ENCODE measurements around the gene RNPEPL1.

Gene RNPEPL1

DNA sequence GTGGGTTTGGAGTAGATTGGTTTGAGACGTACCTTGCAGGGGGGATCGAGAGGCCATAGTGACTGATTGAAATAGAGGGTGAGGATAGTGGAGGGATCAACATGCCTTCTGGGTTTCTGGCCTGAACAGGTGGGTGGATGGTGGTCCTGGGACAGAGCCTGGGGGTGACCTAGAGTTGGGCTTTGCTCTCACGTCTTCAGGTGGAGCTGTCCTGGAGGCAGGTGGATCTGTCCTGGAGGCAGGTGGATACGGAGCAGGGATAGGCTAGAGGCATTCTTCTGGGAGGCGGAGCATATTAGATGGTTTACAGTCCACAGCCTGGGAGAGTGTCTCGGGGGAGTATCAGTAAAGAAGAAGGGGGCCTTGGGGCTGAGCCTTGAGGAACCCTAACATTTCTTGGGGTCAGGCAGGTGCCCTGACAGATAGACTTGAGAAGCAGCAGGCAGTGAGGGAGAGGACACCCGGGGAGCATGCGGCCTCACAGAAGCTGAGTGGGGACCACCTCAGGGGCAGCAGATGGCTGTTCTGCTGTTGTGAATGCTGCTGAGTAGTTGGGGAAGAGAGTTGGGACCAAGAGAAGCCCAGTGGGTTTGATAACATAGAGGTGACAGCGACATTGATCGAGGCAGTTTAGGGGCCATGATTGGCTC, 19.8 kb downstream of the RNPEPL1 start:
- no peak for DNase-seq (ENCODE audit: low read depth)
- TF ChIP-seq CTCF (IDR thresholded peaks at IDR 0.05; ENCODE audit: low read depth, low read length, missing control alignments): no peak
- peak overlapping the region; percentile 65 for H3K4me3 ChIP-seq (ENCODE audit: low read depth, low read length)
- in situ Hi-C loops (cut with HindIII; ENCODE audit: low sequenced_read_pairs): no loop called here

- in situ Hi-C loops (cut with HindIII; ENCODE audit: low sequenced_read_pairs): no loop called here
- no peak for TF ChIP-seq CTCF (IDR thresholded peaks at IDR 0.05; ENCODE audit: low read depth, low read length, missing control alignments)
- no peak for DNase-seq (ENCODE audit: low read depth)
- no peak overlapping the region for H3K4me3 ChIP-seq (ENCODE audit: low read depth, low read length)
These were observed 20.4 kb downstream of the RNPEPL1 start for GRCh38 chr2:240588669-240589068.

- no peak for TF ChIP-seq CTCF (IDR thresholded peaks at IDR 0.05; ENCODE audit: low read depth, low read length, missing control alignments)
- DNase-seq (ENCODE audit: low read depth): no peak
- H3K4me3 ChIP-seq (ENCODE audit: low read depth, low read length): no peak overlapping the region
- in situ Hi-C loops (cut with HindIII; ENCODE audit: low sequenced_read_pairs): no loop called here
These were observed 21.1 kb downstream of the RNPEPL1 start for GRCh38 chr2:240589375-240589774.

DNA sequence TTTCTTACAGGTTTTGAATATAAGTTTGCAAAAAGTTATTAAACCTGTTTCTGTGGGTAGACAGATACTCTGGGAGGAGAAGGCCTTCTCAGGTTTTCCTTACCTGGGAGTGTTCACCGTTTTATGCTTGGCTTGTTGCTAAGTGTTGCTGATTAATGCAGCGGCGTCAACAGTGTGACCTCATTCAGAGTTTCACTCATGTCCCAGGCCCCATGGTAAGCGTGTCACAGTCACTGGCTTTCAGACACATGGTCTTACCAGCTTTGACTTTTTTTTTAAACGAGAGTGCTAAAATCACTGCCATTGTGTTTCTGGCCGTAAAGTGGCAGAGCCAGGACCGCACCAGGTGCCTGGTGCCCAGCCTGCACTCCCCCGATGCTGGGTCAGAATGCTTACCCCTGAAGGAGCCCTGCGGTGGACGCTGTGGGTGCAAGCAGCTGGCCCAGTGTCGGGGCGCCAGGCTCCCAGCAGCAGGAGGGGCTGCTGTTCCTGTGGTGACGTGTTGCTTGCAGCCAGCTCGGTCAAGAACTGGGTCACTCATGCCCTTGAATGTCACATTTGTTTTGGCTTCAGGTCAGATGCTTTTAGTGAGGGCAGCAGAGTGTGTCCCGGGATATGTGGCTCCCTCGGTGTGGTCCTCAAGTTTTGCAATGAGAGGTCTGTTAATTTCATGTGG, 21.7 kb downstream of the RNPEPL1 start:
- in situ Hi-C loops (cut with HindIII; ENCODE audit: low sequenced_read_pairs): no loop called here
- DNase-seq (ENCODE audit: low read depth): no peak
- no peak overlapping the region for H3K4me3 ChIP-seq (ENCODE audit: low read depth, low read length)
- TF ChIP-seq CTCF (IDR thresholded peaks at IDR 0.05; ENCODE audit: low read depth, low read length, missing control alignments): no peak

DNA sequence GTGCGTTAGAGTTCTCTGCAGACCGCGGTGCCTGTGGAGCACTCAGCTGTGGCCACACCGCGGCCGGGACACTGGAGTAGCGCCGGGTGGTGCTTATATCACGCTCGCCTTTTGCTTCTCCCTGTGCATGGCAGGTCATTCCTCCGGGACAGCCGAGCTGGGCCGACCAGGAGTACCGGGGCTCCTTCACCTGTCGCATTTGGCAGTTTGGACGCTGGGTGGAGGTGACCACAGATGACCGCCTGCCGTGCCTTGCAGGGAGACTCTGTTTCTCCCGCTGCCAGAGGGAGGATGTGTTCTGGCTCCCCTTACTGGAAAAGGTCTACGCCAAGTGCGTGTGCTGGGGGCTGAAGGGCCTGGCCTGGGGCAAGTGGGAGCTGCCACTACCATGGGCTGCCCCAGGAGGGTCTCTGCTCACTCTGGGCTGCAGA, 22.4 kb downstream of the RNPEPL1 start:
- in situ Hi-C loops (cut with HindIII; ENCODE audit: low sequenced_read_pairs): no loop called here
- TF ChIP-seq CTCF (IDR thresholded peaks at IDR 0.05; ENCODE audit: low read depth, low read length, missing control alignments): no peak
- no peak overlapping the region for H3K4me3 ChIP-seq (ENCODE audit: low read depth, low read length)
- DNase-seq (ENCODE audit: low read depth): no peak

DNA sequence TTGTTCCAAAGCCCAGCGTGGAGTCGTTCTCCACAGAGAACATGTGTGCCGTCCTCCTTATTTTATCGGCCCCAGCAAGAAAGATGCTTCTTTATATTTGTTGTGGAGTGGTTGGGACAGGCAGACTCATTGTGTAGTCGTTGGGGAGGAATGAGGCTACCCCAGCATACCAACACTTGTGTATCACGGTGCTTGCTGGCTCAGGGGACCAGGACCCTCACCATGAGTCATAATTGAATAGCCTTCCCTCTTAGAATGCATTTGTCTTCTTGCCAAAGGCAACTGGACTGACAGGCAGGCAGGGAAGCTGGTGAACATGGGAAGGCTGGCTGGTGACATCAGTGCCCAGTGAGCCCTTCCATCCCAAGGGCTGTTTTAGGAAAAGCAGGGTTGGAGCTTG, 22.9 kb downstream of the RNPEPL1 start:
- in situ Hi-C loops (cut with HindIII; ENCODE audit: low sequenced_read_pairs): no loop called here
- no peak overlapping the region for H3K4me3 ChIP-seq (ENCODE audit: low read depth, low read length)
- no peak for DNase-seq (ENCODE audit: low read depth)
- no peak for TF ChIP-seq CTCF (IDR thresholded peaks at IDR 0.05; ENCODE audit: low read depth, low read length, missing control alignments)
